ENCODE measurements around the gene CCL18. TPM values are rescaled to one million over a fixed set of nuclear protein-coding genes. Genes with fewer than 3 reads are reported as not detected.
"Not testable (repeated sequence)": the region's sequence is repeated elsewhere in the genome, so short reads cannot be mapped to it uniquely, and the experiment has no call there.

CCL18 gene
- total RNA-seq, 1 experiment from 2014 or later = not detected

- POLR2A ChIA-PET (ENCODE audit: low non-redundant PET) = no interaction called here
- TF ChIP-seq EZH2 (IDR thresholded peaks at IDR 0.05; ENCODE audit: borderline replicate concordance, low read depth, low read length, poor library complexity, severe bottlenecking) (no peak), CTCF (conservative IDR thresholded peaks at IDR 0.05; ENCODE audit: low read depth, low read length) (no peak)
- no peak overlapping the region for H3K27ac ChIP-seq (ENCODE audit: low read depth, low read length, poor library complexity, severe bottlenecking)
- CTCF ChIA-PET = no interaction called here
- H3K36me3 ChIP-seq (ENCODE audit: insufficient read depth, low read length, poor library complexity, severe bottlenecking) = no peaks in the 10 kb centered on the region
- no peak for DNase-seq (ENCODE audit: low spot score)
- H3K27me3 ChIP-seq (replicated peaks; ENCODE audit: insufficient read depth, low read depth, low read length, poor library complexity) = no peaks in the 10 kb centered on the region
- no peaks in the 10 kb centered on the region for H3K9me3 ChIP-seq (ENCODE audit: low read depth, low read length, poor library complexity, severe bottlenecking)
- no TSS peak for BruUV-seq (replicated peaks)
- intact Hi-C loops (cut with micrococcal nuclease; ENCODE audit: unreplicated experiment) = no loop called here
- no peaks in the 10 kb centered on the region for H3K4me1 ChIP-seq (ENCODE audit: insufficient read depth, low read length, poor library complexity, severe bottlenecking)
- no peak overlapping the region for H3K4me3 ChIP-seq (ENCODE audit: low read depth, low read length, poor library complexity, severe bottlenecking)
These were observed 31.9 kb downstream of the CCL18 start for GRCh38 chr17:36095992-36096391.

DNA sequence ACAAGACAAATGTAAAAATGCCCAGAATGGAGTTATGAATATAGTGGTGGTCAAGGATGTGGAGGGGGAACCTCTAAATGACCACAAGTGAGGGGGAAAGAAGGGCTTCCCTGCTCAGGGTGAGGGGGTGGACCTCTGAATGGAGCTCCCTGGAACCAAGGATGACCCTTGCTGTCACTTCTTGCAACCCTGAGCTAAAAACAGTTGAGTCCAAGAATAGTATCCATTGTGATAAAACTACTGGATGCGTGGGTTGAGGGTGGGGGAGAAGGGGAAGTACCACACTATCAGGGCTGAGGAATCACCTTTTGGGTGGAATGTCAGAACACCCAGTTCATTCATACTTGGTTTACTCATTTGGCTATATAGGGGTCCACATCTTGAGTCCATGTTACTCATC is 34.9 kb downstream of the CCL18 start:
- H3K4me1 ChIP-seq (ENCODE audit: insufficient read depth, low read length, poor library complexity, severe bottlenecking); DNase-seq (ENCODE audit: low spot score); H3K27ac ChIP-seq (ENCODE audit: low read depth, low read length, poor library complexity, severe bottlenecking); BruUV-seq (replicated peaks); H3K4me3 ChIP-seq (ENCODE audit: low read depth, low read length, poor library complexity, severe bottlenecking); H3K9me3 ChIP-seq (ENCODE audit: low read depth, low read length, poor library complexity, severe bottlenecking); H3K36me3 ChIP-seq (ENCODE audit: insufficient read depth, low read length, poor library complexity, severe bottlenecking); POLR2A ChIA-PET (ENCODE audit: low non-redundant PET); intact Hi-C loops (cut with micrococcal nuclease; ENCODE audit: unreplicated experiment); H3K27me3 ChIP-seq (replicated peaks; ENCODE audit: insufficient read depth, low read depth, low read length, poor library complexity); CTCF ChIA-PET: not testable (repeated sequence)

- H3K9me3 ChIP-seq (ENCODE audit: low read depth, low read length, poor library complexity, severe bottlenecking); POLR2A ChIA-PET (ENCODE audit: low non-redundant PET); CTCF ChIA-PET; intact Hi-C loops (cut with micrococcal nuclease; ENCODE audit: unreplicated experiment); H3K36me3 ChIP-seq (ENCODE audit: insufficient read depth, low read length, poor library complexity, severe bottlenecking); H3K27ac ChIP-seq (ENCODE audit: low read depth, low read length, poor library complexity, severe bottlenecking); DNase-seq (ENCODE audit: low spot score); H3K27me3 ChIP-seq (replicated peaks; ENCODE audit: insufficient read depth, low read depth, low read length, poor library complexity); H3K4me1 ChIP-seq (ENCODE audit: insufficient read depth, low read length, poor library complexity, severe bottlenecking); H3K4me3 ChIP-seq (ENCODE audit: low read depth, low read length, poor library complexity, severe bottlenecking); BruUV-seq (replicated peaks): not testable (repeated sequence)
These were observed 39.4 kb downstream of the CCL18 start, which contains the start of gene CCL4 for GRCh38 chr17:36103401-36103975. TSS of gene CCL4 (plus strand) at chr17:36103827. CDS start at chr17:36103906, 79 bp downstream.

GRCh38 chr17:36104246-36104645 is 40.2 kb downstream of the CCL18 start:
- POLR2A ChIA-PET (ENCODE audit: low non-redundant PET); H3K9me3 ChIP-seq (ENCODE audit: low read depth, low read length, poor library complexity, severe bottlenecking); BruUV-seq (replicated peaks); CTCF ChIA-PET; H3K36me3 ChIP-seq (ENCODE audit: insufficient read depth, low read length, poor library complexity, severe bottlenecking); H3K27me3 ChIP-seq (replicated peaks; ENCODE audit: insufficient read depth, low read depth, low read length, poor library complexity); intact Hi-C loops (cut with micrococcal nuclease; ENCODE audit: unreplicated experiment); H3K27ac ChIP-seq (ENCODE audit: low read depth, low read length, poor library complexity, severe bottlenecking); H3K4me3 ChIP-seq (ENCODE audit: low read depth, low read length, poor library complexity, severe bottlenecking); DNase-seq (ENCODE audit: low spot score); H3K4me1 ChIP-seq (ENCODE audit: insufficient read depth, low read length, poor library complexity, severe bottlenecking): not testable (repeated sequence)

DNA sequence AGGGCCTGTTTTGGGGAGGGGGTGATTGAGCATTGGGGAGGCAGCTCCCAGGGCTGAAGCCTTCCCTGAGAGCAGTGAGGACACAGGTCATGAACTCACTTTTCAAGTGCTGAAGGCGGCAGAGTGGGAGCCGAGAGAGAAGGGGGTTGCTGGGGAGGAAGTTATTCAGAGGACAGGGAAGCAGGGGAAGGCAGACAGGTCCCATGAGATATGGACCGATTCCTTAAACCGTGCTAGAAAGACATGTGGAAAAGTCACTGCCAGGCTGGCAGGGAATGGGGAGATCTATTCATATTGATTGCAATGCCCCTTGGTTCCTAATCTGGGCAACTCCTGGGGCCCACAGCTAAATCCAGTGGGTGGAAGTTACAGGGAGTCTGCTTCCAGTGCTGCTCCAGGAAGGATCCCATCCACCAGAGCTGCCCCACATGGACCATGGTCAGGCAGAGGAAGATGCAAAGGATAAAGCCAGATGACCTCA is 40.7 kb downstream of the CCL18 start:
- TF ChIP-seq EZH2 (IDR thresholded peaks at IDR 0.05; ENCODE audit: borderline replicate concordance, low read depth, low read length, poor library complexity, severe bottlenecking) = no peak
- TF ChIP-seq CTCF (conservative IDR thresholded peaks at IDR 0.05; ENCODE audit: low read depth, low read length) = no peak
- H3K4me3 ChIP-seq (ENCODE audit: low read depth, low read length, poor library complexity, severe bottlenecking) = no peak overlapping the region
- BruUV-seq (replicated peaks) = no TSS peak
- no peak for DNase-seq (ENCODE audit: low spot score)
- no peaks in the 10 kb centered on the region for H3K4me1 ChIP-seq (ENCODE audit: insufficient read depth, low read length, poor library complexity, severe bottlenecking)
- POLR2A ChIA-PET (ENCODE audit: low non-redundant PET) = no interaction called here
- H3K9me3 ChIP-seq (ENCODE audit: low read depth, low read length, poor library complexity, severe bottlenecking) = no peaks in the 10 kb centered on the region
- H3K27me3 ChIP-seq (replicated peaks; ENCODE audit: insufficient read depth, low read depth, low read length, poor library complexity) = no peaks in the 10 kb centered on the region
- no peak overlapping the region for H3K27ac ChIP-seq (ENCODE audit: low read depth, low read length, poor library complexity, severe bottlenecking)
- intact Hi-C loops (cut with micrococcal nuclease; ENCODE audit: unreplicated experiment) = no loop called here
- CTCF ChIA-PET = no interaction called here
- H3K36me3 ChIP-seq (ENCODE audit: insufficient read depth, low read length, poor library complexity, severe bottlenecking) = no peaks in the 10 kb centered on the region

All from A673 (cell line).